Ishikawa (cell line): ENCODE measurements around the gene DIP2C.

Source experiments
- CEBPB ChIP-seq: IDR thresholded peaks from 2 replicates; pipeline ENCODE4 v1.6.1; 2012
- CREB1 ChIP-seq: IDR thresholded peaks from 2 replicates; pipeline ENCODE4 v1.6.1; 2012; ENCODE audit warnings: low read depth
- EGR1 ChIP-seq: IDR thresholded peaks from 2 replicates; pipeline ENCODE4 v1.6.1; 2012
- EP300 ChIP-seq: IDR thresholded peaks from 2 replicates; pipeline ENCODE4 v1.6.1; 2012; ENCODE audit warnings: borderline replicate concordance
- FOXM1 ChIP-seq: IDR thresholded peaks from 2 replicates; pipeline ENCODE4 v1.6.1; 2012; ENCODE audit warnings: low read depth, borderline replicate concordance
- MAX ChIP-seq: IDR thresholded peaks from 2 replicates; pipeline ENCODE4 v1.6.1; 2012
- NFIC ChIP-seq: IDR thresholded peaks from 2 replicates; pipeline ENCODE4 v1.6.1; 2012
- RAD21 ChIP-seq: IDR thresholded peaks from 2 replicates; pipeline ENCODE4 v1.6.1; 2012; ENCODE audit warnings: low read depth
- REST ChIP-seq: IDR thresholded peaks from 2 replicates; pipeline ENCODE4 v1.6.1; 2012; ENCODE audit warnings: low read depth, mild to moderate bottlenecking
- TAF1 ChIP-seq: IDR thresholded peaks from 2 replicates; pipeline ENCODE4 v1.6.1; 2012; ENCODE audit warnings: low read depth, mild to moderate bottlenecking
- TCF12 ChIP-seq: IDR thresholded peaks from 2 replicates; pipeline ENCODE4 v1.6.1; 2012; ENCODE audit warnings: low read depth
- TEAD4 ChIP-seq: IDR thresholded peaks from 2 replicates; pipeline ENCODE4 v1.6.1; 2012
- USF1 ChIP-seq: IDR thresholded peaks from 2 replicates; pipeline ENCODE4 v1.6.1; 2012
- YY1 ChIP-seq: IDR thresholded peaks from 2 replicates; pipeline ENCODE4 v1.6.1; 2012; ENCODE audit warnings: low read depth
- ZBTB7A ChIP-seq: IDR thresholded peaks from 2 replicates; pipeline ENCODE4 v1.6.1; 2012; ENCODE audit warnings: low read depth

Gene DIP2C

GRCh38 chr10:290026-290725, 399.3 kb downstream of the DIP2C start:
- TF ChIP-seq MAX = no peak
- TF ChIP-seq ZBTB7A = no peak
- TF ChIP-seq REST = no peak
- TF ChIP-seq USF1 = no peak
- TF ChIP-seq NFIC = no peak
- TF ChIP-seq EP300 = no peak

GRCh38 chr10:289581-289980, 399.9 kb downstream of the DIP2C start:
- TF ChIP-seq USF1 (no peak), NFIC (no peak), YY1 (no peak), EP300 (no peak), TAF1 (no peak), CEBPB (no peak), REST (no peak), ZBTB7A (no peak), RAD21 (no peak), CREB1 (no peak), FOXM1 (no peak), TCF12 (no peak), MAX (no peak), TEAD4 (no peak), EGR1 (no peak)

- TF ChIP-seq ZBTB7A = no peak
- no peak for TF ChIP-seq EGR1
- TF ChIP-seq USF1 = no peak
Observed at GRCh38 chr10:288316-289200, 400.9 kb downstream of the DIP2C start.

- TF ChIP-seq TEAD4 (peak; percentile 81), RAD21 (no peak)
Observed at GRCh38 chr10:287814-288213, 401.7 kb downstream of the DIP2C start.

- TF ChIP-seq USF1 = no peak
- no peak for TF ChIP-seq TCF12
- TF ChIP-seq RAD21 = no peak
- no peak for TF ChIP-seq YY1
- TF ChIP-seq EP300 = no peak
- no peak for TF ChIP-seq ZBTB7A
- TF ChIP-seq CREB1 = no peak
- no peak for TF ChIP-seq MAX
Observed at GRCh38 chr10:287026-287709, 402.3 kb downstream of the DIP2C start.
